Ovary (tissue), 9 donors: ENCODE data around the gene GRID1. TPM values are rescaled to one million over a fixed set of nuclear protein-coding genes. Genes with fewer than 3 reads are reported as not detected.

Source experiments
- DNase-seq, 5 donors: peaks; one replicate each; pipeline ENCODE4 v3.0.0-alpha.2; 2019 to 2020
- H3K27ac ChIP-seq, 2 donors: fragments of 200-600 bp; one replicate each; pipeline versions ENCODE4 v1.5.1 to v1.8.0; 2019 to 2022
- H3K27me3 ChIP-seq: fragments of 200-600 bp; one replicate; pipeline ENCODE4 v1.8.0; 2022
- H3K36me3 ChIP-seq: fragments of 200-600 bp; sonication (generic); one replicate; pipeline ENCODE4 v1.5.1; 2019
- H3K4me1 ChIP-seq: one replicate; pipeline ENCODE4 v1.8.1; 2013; ENCODE audit warnings: mild to moderate bottlenecking, moderate library complexity; ENCODE audit not compliant: insufficient read depth
- H3K4me3 ChIP-seq: fragments of 200-600 bp; sonication (generic); one replicate; pipeline ENCODE4 v1.5.1; 2017
- H3K9me3 ChIP-seq, 2 donors: fragments of 200-600 bp in 1 of 2; sonication (generic) in 1 of 2; one replicate each; pipeline versions ENCODE4 v1.5.1 to v1.8.1; 2013 to 2019; ENCODE audit warnings: mild to moderate bottlenecking in 1 of 2, moderate library complexity in 1 of 2
- EP300 ChIP-seq: sonication (generic); formaldehyde crosslinking; IDR thresholded peaks from one replicate; pipeline ENCODE4 v1.6.1; 2017; ENCODE audit warnings: antibody characterized with exemption
- POLR2A ChIP-seq: fragments of 450-650 bp; IDR thresholded peaks from one replicate; pipeline ENCODE4 v1.6.1; 2017; ENCODE audit warnings: antibody characterized with exemption, mild to moderate bottlenecking, moderate library complexity
- WGBS, 3 donors: extraction: QIAGEN DNeasy Blood & Tissue Kit in 1 of 3; methylation state at CpG; one replicate each; pipeline versions ENCODE4 v1.1.5 to v1.1.7; 2013 to 2017; 5-methylcytosine and 5-hydroxymethylcytosine counted together
- intact Hi-C, 4 donors: fragments of 100-400 bp; cut with DNase I; formaldehyde crosslinking; loops; one replicate each; pipeline versions ENCODE4 v1.11.0 to v1.15.1; 2022 to 2023
- polyA plus RNA-seq, 2 donors: library from polyadenylated mRNA; stranded (reverse); fragments of 200-250 nt in 1 of 2; fragments of 350-450 nt in 1 of 2; fragmentation: Illumina TruSeq in 1 of 2; extraction: RNeasy Lipid Tissue Mini Kit (QIAGEN cat#74804) in 1 of 2; gene quantifications; one replicate each; pipeline ENCODE4 v1.2.3, GENCODE V29; 2013 to 2014
- total RNA-seq, 7 donors: library from RNA; depleted of rRNA in 2 of 7; stranded (reverse); fragments of >200 nt in 2 of 7; fragmentation: NEBNext Ultra II Directional in 3 of 7; extraction: Animal tissue kit (Norgen Biotek cat#: 25700) in 3 of 7; gene quantifications; one replicate each; pipeline versions ENCODE4 v1.1.0 to v1.2.4, GENCODE V29; 2016 to 2023
- TF ChIP-seq, protein P1 (sequence below), 3 donors: fragments of 450-650 bp in 2 of 3; fragments of 200-600 bp in 1 of 3; IDR thresholded peaks; one replicate each; pipeline versions ENCODE4 v1.5.1 to v1.8.0; 2016 to 2022; ENCODE audit warnings: antibody characterized with exemption in 3 of 3, mild to moderate bottlenecking in 1 of 3
- donor health status: DM: no; HTN: no; CAD: no; lungs with moderate emphysema.
- donor health status: DM: no; HTN: no; CAD: no.
- donor health status: Bipolar disorder and iron deficiency.
- donor health status: DM: yes; HTN: yes; CAD: no.
- donor health status: DM: no; HTN: no; CAD: no.
- donor health status: DM: yes; HTN: yes; CAD: no.

Gene GRID1
- total and polyA plus RNA-seq, 9 donors = 0.57 to 6.2 (median 1.8) TPM

DNA sequence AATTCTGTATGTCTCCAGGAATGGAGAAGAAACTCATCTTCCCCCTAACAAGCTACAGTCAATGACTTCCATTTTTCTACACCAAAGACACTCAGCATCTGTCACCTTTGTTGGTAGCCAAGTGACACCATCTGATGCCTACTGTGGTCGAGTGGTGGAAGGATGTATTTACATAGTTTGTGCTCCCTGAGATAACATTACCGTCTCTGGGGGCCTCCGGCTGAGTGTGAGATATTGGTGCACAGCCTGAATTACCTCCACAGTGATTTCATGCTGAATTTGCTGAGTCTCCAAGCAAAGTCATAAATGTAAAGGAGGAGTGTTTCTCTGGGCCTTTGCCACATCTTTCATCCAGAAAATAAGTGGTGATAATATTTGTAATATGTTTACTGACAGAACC is 114.0 kb downstream of the GRID1 start:
- Histone ChIP-seq H3K9me3 (no peaks in the 10 kb centered on the region), H3K36me3 (no peaks in the 10 kb centered on the region), H3K4me3 (no peak overlapping the region), H3K27me3 (no peaks in the 10 kb centered on the region), H3K4me1 (no peaks in the 10 kb centered on the region), H3K27ac (no peak overlapping the region)
- DNase-seq = no peak
- WGBS, 3 donors = 30 to 56% (median 36%) methylated on average over 3 of the region's 3 CpGs
- intact Hi-C loops = no loop called here
- TF ChIP-seq EP300 = no peak
- TF ChIP-seq POLR2A = no peak
- TF ChIP-seq, protein P1, sequence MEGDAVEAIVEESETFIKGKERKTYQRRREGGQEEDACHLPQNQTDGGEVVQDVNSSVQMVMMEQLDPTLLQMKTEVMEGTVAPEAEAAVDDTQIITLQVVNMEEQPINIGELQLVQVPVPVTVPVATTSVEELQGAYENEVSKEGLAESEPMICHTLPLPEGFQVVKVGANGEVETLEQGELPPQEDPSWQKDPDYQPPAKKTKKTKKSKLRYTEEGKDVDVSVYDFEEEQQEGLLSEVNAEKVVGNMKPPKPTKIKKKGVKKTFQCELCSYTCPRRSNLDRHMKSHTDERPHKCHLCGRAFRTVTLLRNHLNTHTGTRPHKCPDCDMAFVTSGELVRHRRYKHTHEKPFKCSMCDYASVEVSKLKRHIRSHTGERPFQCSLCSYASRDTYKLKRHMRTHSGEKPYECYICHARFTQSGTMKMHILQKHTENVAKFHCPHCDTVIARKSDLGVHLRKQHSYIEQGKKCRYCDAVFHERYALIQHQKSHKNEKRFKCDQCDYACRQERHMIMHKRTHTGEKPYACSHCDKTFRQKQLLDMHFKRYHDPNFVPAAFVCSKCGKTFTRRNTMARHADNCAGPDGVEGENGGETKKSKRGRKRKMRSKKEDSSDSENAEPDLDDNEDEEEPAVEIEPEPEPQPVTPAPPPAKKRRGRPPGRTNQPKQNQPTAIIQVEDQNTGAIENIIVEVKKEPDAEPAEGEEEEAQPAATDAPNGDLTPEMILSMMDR (IDR thresholded peaks at IDR 0.05) = no peak

DNA sequence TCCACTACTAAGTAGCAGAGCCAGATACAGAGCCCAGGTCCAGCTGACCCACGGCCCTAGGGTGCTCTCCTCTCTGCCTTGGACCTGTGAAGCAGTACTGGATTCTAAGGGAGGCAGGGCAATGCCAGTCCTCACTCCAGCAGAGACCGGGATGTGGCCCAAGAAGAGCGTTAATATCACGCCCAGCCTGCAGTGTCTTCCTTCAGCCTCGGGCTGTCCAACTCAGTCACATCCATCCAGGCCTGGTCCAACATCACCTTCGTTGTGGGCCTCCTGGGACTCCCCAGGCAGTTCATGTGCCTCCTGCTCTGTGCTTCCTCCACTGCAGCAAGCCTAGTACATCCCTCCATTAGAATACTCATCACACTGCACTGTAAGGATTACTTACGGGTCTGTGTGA is 114.5 kb downstream of the GRID1 start:
- no peak overlapping the region for H3K27ac ChIP-seq
- DNase-seq = no peak
- WGBS, 3 donors = 72 to 92% (median 77%) methylated on average over 7 of the region's 7 CpGs
- intact Hi-C loops = no loop called here
- TF ChIP-seq EP300 (no peak), POLR2A (no peak)
- TF ChIP-seq, protein P1 (IDR thresholded peaks at IDR 0.05) = no peak
- no peaks in the 10 kb centered on the region for H3K9me3 ChIP-seq
- H3K4me1 ChIP-seq = no peaks in the 10 kb centered on the region
- H3K4me3 ChIP-seq = no peak overlapping the region
- no peaks in the 10 kb centered on the region for H3K36me3 ChIP-seq
- H3K27me3 ChIP-seq = no peaks in the 10 kb centered on the region

DNA sequence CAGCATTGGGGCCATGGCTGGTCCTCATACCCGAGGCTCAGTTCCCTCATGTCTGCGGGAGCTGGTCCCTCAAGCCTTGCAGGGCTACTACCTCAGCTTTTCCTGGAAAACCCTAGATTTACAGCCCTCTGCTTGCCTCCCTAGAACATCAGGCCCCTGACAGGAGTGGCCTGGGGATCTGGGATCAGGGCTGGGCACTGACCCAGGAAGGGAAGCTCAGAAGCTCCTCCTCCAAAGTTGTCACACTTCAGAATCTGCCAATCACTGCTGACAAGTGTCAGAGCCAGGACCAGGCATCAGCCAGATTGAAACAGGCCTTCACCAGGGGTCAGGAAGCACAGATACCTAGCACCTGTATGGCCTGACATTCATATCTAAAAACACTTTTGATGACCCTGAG is 115.2 kb downstream of the GRID1 start:
- TF ChIP-seq EP300 (no peak), POLR2A (no peak)
- TF ChIP-seq, protein P1 (IDR thresholded peaks at IDR 0.05) = no peak
- no peak overlapping the region for H3K27ac ChIP-seq
- WGBS, 3 donors = 82 to 92% (median 88%) methylated on average over 2 of the region's 2 CpGs
- no peak overlapping the region for H3K4me3 ChIP-seq
- H3K4me1 ChIP-seq = no peaks in the 10 kb centered on the region
- H3K27me3 ChIP-seq = no peaks in the 10 kb centered on the region
- DNase-seq = no peak
- intact Hi-C loops = no loop called here
- H3K36me3 ChIP-seq = no peaks in the 10 kb centered on the region
- H3K9me3 ChIP-seq = no peaks in the 10 kb centered on the region

DNA sequence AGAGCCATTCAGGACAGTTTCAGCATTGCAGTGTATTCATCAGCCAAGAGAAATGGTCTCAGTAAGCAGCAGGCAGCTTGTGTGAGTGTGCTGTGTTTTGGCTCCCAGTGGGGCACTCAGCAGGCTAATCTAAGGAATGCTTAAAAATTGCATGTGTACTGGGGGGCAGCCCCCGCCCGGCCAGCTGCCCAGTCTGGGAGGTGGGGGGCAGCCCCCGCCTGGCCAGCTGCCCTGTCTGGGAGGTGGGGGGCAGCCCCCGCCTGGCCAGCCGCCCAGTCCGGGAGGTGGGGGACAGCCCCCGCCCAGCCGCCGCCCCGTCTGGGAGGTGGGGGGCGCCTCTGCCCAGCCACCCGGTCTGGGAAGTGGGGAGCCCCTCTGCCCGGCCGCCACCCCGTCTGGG is 116.2 kb downstream of the GRID1 start:
- 71 to 83% (median 83%) methylated on average over 13 to 15 of the region's 15 CpGs for WGBS, 3 donors
- no peak for DNase-seq

More for the DNA sequence above, 116.2 kb downstream of the GRID1 start:
- no peaks in the 10 kb centered on the region for H3K36me3 ChIP-seq
- TF ChIP-seq POLR2A (no peak), EP300 (no peak)
- TF ChIP-seq, protein P1 (IDR thresholded peaks at IDR 0.05) = no peak
- no peak overlapping the region for H3K4me3 ChIP-seq
- H3K4me1 ChIP-seq = no peaks in the 10 kb centered on the region
- H3K9me3 ChIP-seq = no peaks in the 10 kb centered on the region
- no peak overlapping the region for H3K27ac ChIP-seq
- no peaks in the 10 kb centered on the region for H3K27me3 ChIP-seq
- intact Hi-C loops = no loop called here
